Subcutaneous adipose tissue (tissue), 4 donors: ENCODE results near the gene DNLZ. TPM values are rescaled to one million over a fixed set of nuclear protein-coding genes. Genes with fewer than 3 reads are reported as not detected.

ENCODE experiments used
- CTCF ChIP-seq: fragments of 450-650 bp; IDR thresholded peaks from one replicate; pipeline ENCODE4 v1.5.1; 2016; ENCODE audit warnings: low read depth, mild to moderate bottlenecking, control low read depth, antibody characterized with exemption, moderate library complexity
- total RNA-seq, 4 donors: library from RNA; depleted of rRNA; stranded (reverse); fragments of >200 nt; gene quantifications; one replicate each; pipeline ENCODE4 v1.1.0, GENCODE V29; 2016

DNLZ gene
- total RNA-seq, 4 donors from 2014 or later = 10.7 to 36.1 (median 20.1) TPM

DNA sequence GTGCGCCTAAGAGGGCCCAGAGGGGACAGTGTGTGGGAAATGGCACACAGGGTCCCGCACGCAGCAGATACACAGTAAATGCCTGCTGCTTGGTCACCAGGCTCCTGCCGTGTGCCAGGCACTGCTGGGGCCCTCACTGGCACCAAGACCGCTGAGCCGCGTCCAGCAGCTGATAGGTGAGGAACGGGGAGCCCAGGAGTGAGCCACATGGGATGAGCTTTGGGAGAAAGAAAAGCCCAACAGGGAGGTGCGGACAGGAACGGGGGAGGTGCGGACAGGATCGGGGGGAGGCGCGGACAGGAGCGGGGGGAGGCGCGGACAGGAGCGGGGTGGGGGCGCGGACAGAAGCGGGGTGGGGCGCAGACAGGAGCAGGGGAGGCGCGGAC, 19.7 kb downstream of the DNLZ start:
- TF ChIP-seq CTCF = no peak

DNA sequence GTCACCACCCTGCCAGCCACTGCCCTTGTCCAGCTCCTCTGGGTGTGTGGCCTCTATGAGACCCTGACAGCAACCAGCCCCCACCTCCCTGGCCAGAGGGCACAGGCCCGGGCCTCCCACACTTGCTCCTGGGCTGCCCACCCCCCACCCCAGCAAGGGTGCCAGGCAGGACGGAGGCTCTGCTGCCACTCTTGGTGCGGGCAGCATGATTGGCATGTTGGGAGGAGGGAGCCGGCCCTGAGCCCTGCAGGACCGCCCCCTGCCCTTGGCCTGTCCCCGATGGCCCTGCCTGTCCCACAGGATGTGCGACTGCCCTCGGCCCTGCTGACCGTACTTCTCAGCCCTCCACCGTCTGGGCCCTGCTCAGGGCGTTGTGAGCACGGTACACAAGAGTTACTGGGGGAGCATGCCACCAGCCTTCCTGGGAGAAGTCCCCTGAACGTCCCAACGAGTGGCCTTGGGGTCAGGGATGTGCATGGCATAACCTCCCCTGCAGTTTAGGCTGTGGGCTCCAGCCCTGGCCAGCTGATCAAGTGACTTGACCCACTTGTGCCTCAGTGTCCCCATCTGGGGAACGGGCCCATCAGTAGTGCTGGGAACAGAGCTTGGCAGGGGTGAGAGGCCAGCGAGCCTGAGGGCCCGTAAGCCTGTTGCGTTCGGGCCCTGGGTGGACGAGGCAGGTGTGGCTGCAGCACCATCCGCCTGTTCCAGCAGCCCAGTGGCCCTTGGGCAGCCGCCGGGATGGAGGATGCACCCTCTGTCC, 20.2 kb downstream of the DNLZ start:
- TF ChIP-seq CTCF = no peak

DNA sequence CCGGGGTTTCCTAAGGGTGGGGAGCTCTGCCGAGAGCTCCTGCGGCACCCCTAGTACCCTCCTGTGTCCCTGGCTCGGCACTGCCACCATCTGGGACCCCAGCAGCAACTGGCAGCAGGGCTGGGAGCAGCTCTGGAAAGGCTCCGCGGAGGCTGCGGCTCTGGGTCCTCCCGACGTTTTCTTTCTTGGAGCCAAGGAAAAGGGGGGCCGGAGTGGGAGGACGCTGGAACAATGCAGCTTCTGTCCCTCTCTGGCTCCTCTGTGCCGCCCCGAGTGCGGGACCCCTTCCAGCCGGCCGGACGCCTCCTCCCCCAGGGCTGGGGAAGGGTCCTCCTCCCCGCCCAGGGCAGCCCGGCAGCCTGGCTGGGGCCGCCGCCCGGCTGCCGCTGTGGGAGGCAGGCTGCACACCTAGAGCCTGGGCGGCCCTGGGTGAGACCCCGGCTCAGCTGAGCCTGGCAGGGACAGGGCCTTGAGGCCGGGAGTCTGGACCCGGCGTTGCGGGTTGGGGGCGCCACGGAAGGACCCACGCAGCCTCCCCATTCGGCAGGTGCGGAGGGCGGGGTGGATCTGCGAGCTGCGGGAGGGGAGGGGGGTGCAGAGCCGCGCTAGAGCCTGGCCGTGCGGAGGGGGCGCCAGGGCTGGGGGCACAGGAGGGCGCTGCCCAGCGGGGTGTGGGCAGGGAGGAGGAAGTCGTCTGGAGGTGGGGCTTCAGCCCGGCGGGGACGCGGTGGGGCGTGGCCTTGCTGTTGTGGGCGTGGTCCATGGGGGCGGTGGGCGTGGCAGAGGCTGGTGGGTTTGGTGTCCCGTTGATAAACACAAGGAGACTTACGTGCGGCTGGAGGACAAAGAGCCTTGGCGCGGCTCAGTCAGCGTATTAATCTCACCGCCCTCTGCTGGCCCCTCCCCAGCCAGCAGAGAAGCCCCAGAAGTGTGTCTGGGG, 21.1 kb downstream of the DNLZ start:
- no peak for TF ChIP-seq CTCF

GRCh38 chr9:136341769-136342168, 21.8 kb downstream of the DNLZ start:
- TF ChIP-seq CTCF = no peak

GRCh38 chr9:136341042-136341655, 22.4 kb downstream of the DNLZ start:
- TF ChIP-seq CTCF = no peak

- TF ChIP-seq CTCF = no peak
Measured at GRCh38 chr9:136340356-136341041, 23.0 kb downstream of the DNLZ start.
